ENCODE data around the gene ATP11B.

ATP11B gene

DNA sequence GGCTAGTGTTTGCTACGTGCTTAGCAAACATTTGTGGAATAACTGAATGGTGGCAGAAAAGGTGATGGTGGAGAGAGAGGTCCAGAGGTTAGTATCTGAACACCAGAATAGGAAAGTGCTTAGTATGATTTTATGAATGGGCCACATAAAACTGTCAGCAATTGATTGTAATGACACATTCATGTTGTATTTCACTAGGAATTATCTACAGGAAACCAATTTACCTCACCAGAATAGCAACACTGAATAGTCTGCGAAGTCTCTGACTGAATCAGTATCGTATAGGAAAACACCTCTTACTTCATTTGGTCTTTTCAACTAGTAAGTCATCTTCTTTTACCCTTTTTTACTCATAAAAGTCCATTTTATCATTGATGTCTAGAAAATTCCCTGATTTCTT lies 8.2 kb upstream of the ATP11B start:
- POLR2A ChIA-PET: no interaction called here
- TF ChIP-seq TARDBP (IDR thresholded peaks at IDR 0.05) (no peak), HDGF (IDR thresholded peaks at IDR 0.05; ENCODE audit: borderline replicate concordance) (no peak), SP1 (IDR thresholded peaks at IDR 0.05) (no peak), NFRKB (IDR thresholded peaks at IDR 0.05) (no peak), ELF4 (IDR thresholded peaks at IDR 0.05) (no peak), CTBP1 (IDR thresholded peaks at IDR 0.05; ENCODE audit: borderline replicate concordance) (no peak), LEF1 (IDR thresholded peaks at IDR 0.05; ENCODE audit: borderline replicate concordance) (no peak), FOXK2 (IDR thresholded peaks at IDR 0.05) (no peak), ARNT (IDR thresholded peaks at IDR 0.05) (no peak), SUZ12 (IDR thresholded peaks at IDR 0.05) (no peak), FOXA1 (IDR thresholded peaks at IDR 0.05) (no peak), FOXM1 (IDR thresholded peaks at IDR 0.05; ENCODE audit: borderline replicate concordance) (no peak), BHLHE40 (IDR thresholded peaks at IDR 0.05; ENCODE audit: borderline replicate concordance) (no peak), ZNF384 (IDR thresholded peaks at IDR 0.05) (no peak), L3MBTL2 (conservative IDR thresholded peaks at IDR 0.05) (no peak)
- TF ChIP-seq, protein P1, sequence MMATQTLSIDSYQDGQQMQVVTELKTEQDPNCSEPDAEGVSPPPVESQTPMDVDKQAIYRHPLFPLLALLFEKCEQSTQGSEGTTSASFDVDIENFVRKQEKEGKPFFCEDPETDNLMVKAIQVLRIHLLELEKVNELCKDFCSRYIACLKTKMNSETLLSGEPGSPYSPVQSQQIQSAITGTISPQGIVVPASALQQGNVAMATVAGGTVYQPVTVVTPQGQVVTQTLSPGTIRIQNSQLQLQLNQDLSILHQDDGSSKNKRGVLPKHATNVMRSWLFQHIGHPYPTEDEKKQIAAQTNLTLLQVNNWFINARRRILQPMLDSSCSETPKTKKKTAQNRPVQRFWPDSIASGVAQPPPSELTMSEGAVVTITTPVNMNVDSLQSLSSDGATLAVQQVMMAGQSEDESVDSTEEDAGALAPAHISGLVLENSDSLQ (IDR thresholded peaks at IDR 0.05): no peak
- CTCF ChIA-PET: interaction anchor here (0.5 kb wide), 1 partner anchor 113 kb away, joined by 3 read pairs; no protein-coding TSS in a partner anchor
- no peak for DNase-seq (ENCODE audit: extremely low spot score)

DNA sequence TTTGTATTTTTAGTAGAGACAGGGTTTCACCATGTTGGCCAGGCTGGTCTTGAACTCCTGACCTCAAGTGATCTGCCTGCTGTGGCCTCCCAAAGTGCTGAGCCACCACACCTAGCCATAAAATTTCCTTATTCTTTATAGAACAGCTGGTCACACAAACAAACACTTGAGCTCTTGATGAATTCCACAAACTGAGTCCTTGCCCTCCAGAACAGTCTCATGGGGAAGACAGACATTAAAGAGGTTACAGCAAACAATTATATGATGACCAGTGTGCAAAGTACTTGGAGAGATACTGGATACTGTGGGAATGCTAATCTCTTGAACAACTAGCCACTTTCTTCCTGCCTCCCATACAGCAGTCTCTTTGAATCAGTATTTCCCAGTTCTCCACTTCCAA lies 7.5 kb upstream of the ATP11B start:
- ChIA-PET POLR2A (no interaction called here), CTCF (interaction anchor here (0.5 kb wide), 1 partner anchor 112 kb away, joined by 3 read pairs; no protein-coding TSS in a partner anchor)
- no peak for DNase-seq (ENCODE audit: extremely low spot score)
- TF ChIP-seq FOXM1 (IDR thresholded peaks at IDR 0.05; ENCODE audit: borderline replicate concordance) (no peak), LEF1 (IDR thresholded peaks at IDR 0.05; ENCODE audit: borderline replicate concordance) (no peak), L3MBTL2 (conservative IDR thresholded peaks at IDR 0.05) (no peak), BHLHE40 (IDR thresholded peaks at IDR 0.05; ENCODE audit: borderline replicate concordance) (no peak), NFRKB (IDR thresholded peaks at IDR 0.05) (no peak)

GRCh38 chr3:182786564-182787196 lies 6.6 kb upstream of the ATP11B start:
- DNase-seq (ENCODE audit: extremely low spot score): no peak
- ChIA-PET POLR2A (no interaction called here), CTCF (no interaction called here)
- TF ChIP-seq, protein P1 (IDR thresholded peaks at IDR 0.05): no peak
- no peak for TF ChIP-seq SP1 (IDR thresholded peaks at IDR 0.05)
- no peak for TF ChIP-seq HDGF (IDR thresholded peaks at IDR 0.05; ENCODE audit: borderline replicate concordance)
- TF ChIP-seq FOXA1 (IDR thresholded peaks at IDR 0.05): no peak
- TF ChIP-seq NFRKB (IDR thresholded peaks at IDR 0.05): no peak
- no peak for TF ChIP-seq BHLHE40 (IDR thresholded peaks at IDR 0.05; ENCODE audit: borderline replicate concordance)
- no peak for TF ChIP-seq ELF4 (IDR thresholded peaks at IDR 0.05)
- no peak for TF ChIP-seq ZNF384 (IDR thresholded peaks at IDR 0.05)
- no peak for TF ChIP-seq TARDBP (IDR thresholded peaks at IDR 0.05)
- no peak for TF ChIP-seq FOXK2 (IDR thresholded peaks at IDR 0.05)
- no peak for TF ChIP-seq LEF1 (IDR thresholded peaks at IDR 0.05; ENCODE audit: borderline replicate concordance)
- TF ChIP-seq SUZ12 (IDR thresholded peaks at IDR 0.05): no peak
- TF ChIP-seq ARNT (IDR thresholded peaks at IDR 0.05): no peak
- TF ChIP-seq CTBP1 (IDR thresholded peaks at IDR 0.05; ENCODE audit: borderline replicate concordance): no peak
- no peak for TF ChIP-seq FOXM1 (IDR thresholded peaks at IDR 0.05; ENCODE audit: borderline replicate concordance)
- no peak for TF ChIP-seq L3MBTL2 (conservative IDR thresholded peaks at IDR 0.05)

- DNase-seq (ENCODE audit: extremely low spot score): no peak
- ChIA-PET POLR2A (no interaction called here), CTCF (no interaction called here)
- no peak for TF ChIP-seq SUZ12 (IDR thresholded peaks at IDR 0.05)
- no peak for TF ChIP-seq BHLHE40 (IDR thresholded peaks at IDR 0.05; ENCODE audit: borderline replicate concordance)
- no peak for TF ChIP-seq ARNT (IDR thresholded peaks at IDR 0.05)
- no peak for TF ChIP-seq SP1 (IDR thresholded peaks at IDR 0.05)
- no peak for TF ChIP-seq LEF1 (IDR thresholded peaks at IDR 0.05; ENCODE audit: borderline replicate concordance)
- TF ChIP-seq, protein P1 (IDR thresholded peaks at IDR 0.05): no peak
- no peak for TF ChIP-seq FOXA1 (IDR thresholded peaks at IDR 0.05)
- TF ChIP-seq NFRKB (IDR thresholded peaks at IDR 0.05): no peak
- no peak for TF ChIP-seq TARDBP (IDR thresholded peaks at IDR 0.05)
- TF ChIP-seq ELF4 (IDR thresholded peaks at IDR 0.05): no peak
- TF ChIP-seq FOXK2 (IDR thresholded peaks at IDR 0.05): no peak
- no peak for TF ChIP-seq CTBP1 (IDR thresholded peaks at IDR 0.05; ENCODE audit: borderline replicate concordance)
- TF ChIP-seq FOXM1 (IDR thresholded peaks at IDR 0.05; ENCODE audit: borderline replicate concordance): no peak
- TF ChIP-seq ZNF384 (IDR thresholded peaks at IDR 0.05): no peak
- TF ChIP-seq HDGF (IDR thresholded peaks at IDR 0.05; ENCODE audit: borderline replicate concordance): no peak
- no peak for TF ChIP-seq L3MBTL2 (conservative IDR thresholded peaks at IDR 0.05)
These were observed 5.8 kb upstream of the ATP11B start for GRCh38 chr3:182787302-182788036.

GRCh38 chr3:182789371-182789770 lies 3.9 kb upstream of the ATP11B start:
- POLR2A ChIA-PET: no interaction called here
- CTCF ChIA-PET: no interaction called here
- DNase-seq (ENCODE audit: extremely low spot score): no peak
- TF ChIP-seq, protein P1 (IDR thresholded peaks at IDR 0.05): no peak
- TF ChIP-seq SP1 (IDR thresholded peaks at IDR 0.05): no peak
- TF ChIP-seq SUZ12 (IDR thresholded peaks at IDR 0.05): no peak
- no peak for TF ChIP-seq FOXA1 (IDR thresholded peaks at IDR 0.05)
- no peak for TF ChIP-seq FOXK2 (IDR thresholded peaks at IDR 0.05)
- TF ChIP-seq CTBP1 (IDR thresholded peaks at IDR 0.05; ENCODE audit: borderline replicate concordance): no peak
- TF ChIP-seq L3MBTL2 (conservative IDR thresholded peaks at IDR 0.05): no peak
- no peak for TF ChIP-seq ZNF384 (IDR thresholded peaks at IDR 0.05)
- TF ChIP-seq LEF1 (IDR thresholded peaks at IDR 0.05; ENCODE audit: borderline replicate concordance): no peak
- no peak for TF ChIP-seq ARNT (IDR thresholded peaks at IDR 0.05)
- TF ChIP-seq FOXM1 (IDR thresholded peaks at IDR 0.05; ENCODE audit: borderline replicate concordance): no peak

Measured in HEK293T (cell line).